DOHH2 (cell line): ENCODE measurements around the gene MMP15.

Experiments used
- EZH2phosphoT487 ChIP-seq: fragments of 200-600 bp; sonication (generic); IDR thresholded peaks from 2 replicates; pipeline ENCODE4 v1.6.1; 2017; ENCODE audit warnings: borderline replicate concordance, mild to moderate bottlenecking, antibody characterized with exemption, low read length, moderate library complexity, mixed read lengths
- TF ChIP-seq, protein P1 (sequence below): fragments of 200-600 bp; sonication (generic); IDR thresholded peaks from one replicate; pipeline ENCODE4 v1.5.1; 2014; ENCODE audit warnings: antibody characterized with exemption, mild to moderate bottlenecking, low read depth, low read length; ENCODE audit not compliant: poor library complexity, severe bottlenecking

DNA sequence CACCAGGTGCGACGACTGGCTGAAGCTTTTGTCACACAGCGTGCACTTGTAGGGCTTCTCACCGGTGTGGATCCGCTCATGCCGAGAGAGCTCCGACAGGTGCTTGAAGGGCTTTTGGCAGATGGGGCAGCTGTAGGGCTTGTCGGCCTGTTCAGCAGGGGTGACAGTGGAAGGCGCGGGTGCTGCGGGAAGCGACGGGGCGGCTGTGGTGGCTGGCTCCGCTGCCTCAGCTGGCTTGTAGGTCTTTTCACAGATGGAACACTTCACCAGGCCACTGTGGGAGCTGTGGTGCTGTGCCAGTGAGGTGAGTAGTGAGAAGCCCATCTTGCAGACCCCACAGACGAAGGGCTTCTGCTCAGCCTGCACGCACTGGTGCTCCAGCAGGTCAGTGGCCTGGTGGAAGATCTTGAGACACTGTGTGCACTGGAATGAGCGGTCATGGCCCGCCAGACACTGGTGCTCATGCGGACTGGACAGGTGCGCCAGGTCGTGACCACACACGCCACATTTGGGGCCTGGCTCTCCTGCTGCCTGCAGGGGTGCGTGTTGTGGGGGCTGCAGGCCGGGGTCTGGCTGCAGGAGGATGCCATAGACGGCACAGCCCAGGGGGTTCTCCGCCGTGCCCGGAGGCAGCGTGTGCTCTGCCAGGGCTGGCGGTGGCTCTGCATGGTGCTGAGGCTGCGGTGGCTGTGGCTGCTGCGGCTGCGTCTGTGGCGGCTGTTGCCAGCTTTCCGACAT is 27.9 kb upstream of the MMP15 start:
- TF ChIP-seq, protein P1, sequence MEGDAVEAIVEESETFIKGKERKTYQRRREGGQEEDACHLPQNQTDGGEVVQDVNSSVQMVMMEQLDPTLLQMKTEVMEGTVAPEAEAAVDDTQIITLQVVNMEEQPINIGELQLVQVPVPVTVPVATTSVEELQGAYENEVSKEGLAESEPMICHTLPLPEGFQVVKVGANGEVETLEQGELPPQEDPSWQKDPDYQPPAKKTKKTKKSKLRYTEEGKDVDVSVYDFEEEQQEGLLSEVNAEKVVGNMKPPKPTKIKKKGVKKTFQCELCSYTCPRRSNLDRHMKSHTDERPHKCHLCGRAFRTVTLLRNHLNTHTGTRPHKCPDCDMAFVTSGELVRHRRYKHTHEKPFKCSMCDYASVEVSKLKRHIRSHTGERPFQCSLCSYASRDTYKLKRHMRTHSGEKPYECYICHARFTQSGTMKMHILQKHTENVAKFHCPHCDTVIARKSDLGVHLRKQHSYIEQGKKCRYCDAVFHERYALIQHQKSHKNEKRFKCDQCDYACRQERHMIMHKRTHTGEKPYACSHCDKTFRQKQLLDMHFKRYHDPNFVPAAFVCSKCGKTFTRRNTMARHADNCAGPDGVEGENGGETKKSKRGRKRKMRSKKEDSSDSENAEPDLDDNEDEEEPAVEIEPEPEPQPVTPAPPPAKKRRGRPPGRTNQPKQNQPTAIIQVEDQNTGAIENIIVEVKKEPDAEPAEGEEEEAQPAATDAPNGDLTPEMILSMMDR: no peak
- TF ChIP-seq EZH2phosphoT487: no peak
